ENCODE measurements around the gene WBP2NL.
A peak's percentile ranks its signal among the peaks of the same experiment; 100 is the strongest.
"Not testable (repeated sequence)": the region's sequence is repeated elsewhere in the genome, so short reads cannot be mapped to it uniquely, and the experiment has no call there.

Gene WBP2NL, protein sequence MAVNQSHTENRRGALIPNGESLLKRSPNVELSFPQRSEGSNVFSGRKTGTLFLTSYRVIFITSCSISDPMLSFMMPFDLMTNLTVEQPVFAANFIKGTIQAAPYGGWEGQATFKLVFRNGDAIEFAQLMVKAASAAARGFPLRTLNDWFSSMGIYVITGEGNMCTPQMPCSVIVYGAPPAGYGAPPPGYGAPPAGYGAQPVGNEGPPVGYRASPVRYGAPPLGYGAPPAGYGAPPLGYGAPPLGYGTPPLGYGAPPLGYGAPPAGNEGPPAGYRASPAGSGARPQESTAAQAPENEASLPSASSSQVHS

DNA sequence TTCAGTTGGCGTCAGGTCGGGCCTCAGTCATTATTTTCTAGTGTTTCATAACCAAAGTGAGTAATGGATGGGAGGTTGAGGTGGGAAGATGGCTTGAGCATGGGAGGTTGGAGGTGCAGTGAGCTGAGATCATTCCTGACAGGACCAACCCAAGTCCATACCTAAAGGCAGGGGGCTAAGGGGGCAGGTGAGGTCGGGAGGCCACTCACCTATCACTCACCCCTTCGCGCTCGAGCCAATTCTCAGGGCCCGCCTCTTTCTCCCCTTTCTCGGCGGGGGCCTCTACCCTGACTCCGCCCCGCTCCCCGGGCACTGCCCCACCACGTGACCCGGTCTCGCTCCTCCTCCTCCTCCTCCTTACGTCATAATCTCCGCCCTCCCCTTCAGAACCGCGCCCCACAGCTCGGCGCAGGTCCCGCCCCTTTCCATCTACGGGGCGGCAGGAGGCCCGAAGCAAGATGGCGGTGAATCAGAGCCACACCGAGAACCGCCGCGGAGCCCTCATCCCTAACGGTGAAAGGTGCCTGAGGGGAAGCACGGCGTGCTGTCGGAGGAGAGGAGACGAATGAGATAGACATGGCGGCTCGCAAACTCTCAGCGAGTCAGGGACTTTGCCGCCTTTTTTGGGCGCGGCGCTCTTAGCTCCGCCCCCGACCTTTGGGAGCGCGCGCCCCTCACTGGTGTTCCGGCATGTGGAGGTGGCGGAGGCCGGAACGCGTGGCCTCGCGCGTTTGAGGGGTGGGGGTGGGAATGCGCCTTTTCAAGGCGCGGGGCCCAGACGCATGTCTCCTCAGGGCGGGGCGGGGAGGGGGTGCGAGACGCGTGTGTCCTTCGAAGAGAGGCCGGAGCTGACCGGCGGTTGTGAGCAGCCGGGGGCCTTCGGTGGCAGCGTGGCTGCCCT lies at the start of gene WBP2NL:
Gene WBP2NL (plus strand): TSS at position 428 of the 901 bp plus-strand sequence. CDS start 31 bp downstream, at position 459.
- Histone ChIP-seq H3K4me3 (ENCODE audit: low read length) (peak within 1 kb of the TSS; percentile 12), H3K36me3 (ENCODE audit: control insufficient read depth, insufficient read depth, low read length) (no peaks in the 10 kb centered on the region), H3K27me3 (ENCODE audit: control insufficient read depth, insufficient read depth, low read length) (no peaks in the 10 kb centered on the region), H3K9me3 (ENCODE audit: control insufficient read depth, low read length) (no peaks in the 10 kb centered on the region), H3K9ac (ENCODE audit: low read length) (peak within 1 kb of the TSS; percentile 46), H3K4me1 (ENCODE audit: control insufficient read depth, insufficient read depth, low read length) (no peaks in the 10 kb centered on the region)

DNA sequence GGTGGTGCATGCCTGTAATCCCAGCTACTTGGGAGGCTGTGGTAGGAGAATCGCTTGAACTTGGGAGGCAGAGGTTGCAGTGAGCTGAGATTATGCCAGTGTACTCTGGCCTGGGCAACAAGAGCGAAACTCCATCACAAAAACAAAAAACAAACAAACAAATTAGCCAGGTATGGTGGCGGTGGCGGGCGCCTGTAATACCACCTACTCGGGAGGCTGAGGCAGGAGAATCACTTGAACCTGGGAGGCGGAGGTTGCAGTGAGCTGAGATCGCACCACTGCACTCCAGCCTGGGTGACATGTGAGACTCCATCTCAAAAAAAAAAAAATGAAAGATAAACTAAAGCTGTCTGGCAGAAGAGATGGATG lies 49.7 kb upstream of the WBP2NL start:
- H3K9ac ChIP-seq (ENCODE audit: low read length); H3K4me3 ChIP-seq (ENCODE audit: low read length); H3K36me3 ChIP-seq (ENCODE audit: control insufficient read depth, insufficient read depth, low read length); H3K9me3 ChIP-seq (ENCODE audit: control insufficient read depth, low read length); H3K27me3 ChIP-seq (ENCODE audit: control insufficient read depth, insufficient read depth, low read length): not testable (repeated sequence)
- H3K4me1 ChIP-seq (ENCODE audit: control insufficient read depth, insufficient read depth, low read length), result peaks cover 23% of the 10 kb centered on the region

DNA sequence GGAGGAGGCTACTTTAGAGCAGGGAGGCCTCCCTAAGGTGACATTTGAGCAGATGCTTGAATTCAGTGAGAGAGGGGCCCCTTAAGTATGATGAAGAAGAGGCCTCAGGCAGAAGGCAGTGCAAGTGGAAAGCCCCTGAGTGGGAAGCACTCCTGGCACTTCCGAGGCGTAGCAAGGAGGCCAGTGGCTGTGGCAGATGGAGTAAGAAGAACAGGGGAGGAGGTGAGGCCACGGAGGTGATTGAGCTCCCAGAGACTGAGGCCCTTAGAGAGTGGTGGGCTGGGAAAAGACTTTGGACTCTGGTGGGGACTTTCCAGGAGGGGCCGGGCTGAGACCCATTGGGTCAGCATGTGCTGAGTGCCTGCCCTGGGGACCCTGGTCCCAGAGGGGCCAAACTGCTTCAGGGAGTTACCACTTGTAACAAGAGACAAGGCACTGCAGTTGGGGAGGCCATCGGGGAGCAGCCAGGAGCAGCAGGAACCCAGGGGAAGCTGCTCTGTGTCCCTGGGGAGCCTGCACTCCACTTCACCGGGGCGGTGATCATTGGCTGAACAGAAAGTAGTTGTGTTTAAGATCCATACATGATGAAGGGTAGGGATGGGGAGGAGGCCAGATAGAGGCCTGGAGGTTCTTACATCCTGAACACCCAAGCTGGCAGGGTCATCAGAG lies 49.2 kb upstream of the WBP2NL start:
- Histone ChIP-seq H3K27me3 (ENCODE audit: control insufficient read depth, insufficient read depth, low read length) (no peaks in the 10 kb centered on the region), H3K4me1 (ENCODE audit: control insufficient read depth, insufficient read depth, low read length) (peaks cover 18% of the 10 kb centered on the region), H3K9me3 (ENCODE audit: control insufficient read depth, low read length) (no peaks in the 10 kb centered on the region), H3K36me3 (ENCODE audit: control insufficient read depth, insufficient read depth, low read length) (no peaks in the 10 kb centered on the region), H3K4me3 (ENCODE audit: low read length) (no peak overlapping the region), H3K9ac (ENCODE audit: low read length) (no peak overlapping the region)

DNA sequence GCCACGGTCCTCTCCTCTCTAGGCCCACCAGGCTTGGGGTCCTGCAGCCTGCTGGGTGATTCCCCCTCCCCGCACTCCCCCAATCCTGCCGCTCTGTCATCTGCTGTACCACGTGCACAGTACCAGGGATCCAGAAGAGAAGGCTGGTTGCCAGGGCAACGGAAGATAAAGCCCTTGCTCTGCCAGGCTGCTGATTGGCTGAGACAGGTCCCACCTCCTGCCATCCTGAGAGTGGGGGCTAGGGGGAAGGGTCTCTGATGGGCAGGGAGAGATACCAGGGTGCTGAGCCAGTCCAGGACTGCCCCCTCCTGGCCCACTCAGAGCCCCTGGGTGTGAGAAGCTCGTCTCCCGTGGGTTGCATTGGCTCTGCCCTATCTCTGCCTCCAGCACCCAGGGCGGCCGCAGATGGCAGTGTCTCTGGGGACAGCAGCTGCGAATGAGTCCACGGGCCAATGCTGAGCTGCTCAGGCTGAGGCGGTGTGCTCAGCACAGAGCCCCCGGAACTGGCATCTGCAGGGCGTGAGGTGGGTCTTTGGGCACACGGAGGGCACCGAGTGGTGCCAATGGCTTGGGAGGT lies 46.6 kb upstream of the WBP2NL start, which contains the start of gene SMIM45:
Gene SMIM45 (plus strand): TSS at position 253 of the 577 bp plus-strand sequence.
- Histone ChIP-seq H3K9ac (ENCODE audit: low read length) (no peak within 1 kb of the TSS), H3K4me3 (ENCODE audit: low read length) (no peak within 1 kb of the TSS), H3K27me3 (ENCODE audit: control insufficient read depth, insufficient read depth, low read length) (no peaks in the 10 kb centered on the region), H3K9me3 (ENCODE audit: control insufficient read depth, low read length) (no peaks in the 10 kb centered on the region), H3K36me3 (ENCODE audit: control insufficient read depth, insufficient read depth, low read length) (no peaks in the 10 kb centered on the region), H3K4me1 (ENCODE audit: control insufficient read depth, insufficient read depth, low read length) (peaks cover 7% of the 10 kb centered on the region)

DNA sequence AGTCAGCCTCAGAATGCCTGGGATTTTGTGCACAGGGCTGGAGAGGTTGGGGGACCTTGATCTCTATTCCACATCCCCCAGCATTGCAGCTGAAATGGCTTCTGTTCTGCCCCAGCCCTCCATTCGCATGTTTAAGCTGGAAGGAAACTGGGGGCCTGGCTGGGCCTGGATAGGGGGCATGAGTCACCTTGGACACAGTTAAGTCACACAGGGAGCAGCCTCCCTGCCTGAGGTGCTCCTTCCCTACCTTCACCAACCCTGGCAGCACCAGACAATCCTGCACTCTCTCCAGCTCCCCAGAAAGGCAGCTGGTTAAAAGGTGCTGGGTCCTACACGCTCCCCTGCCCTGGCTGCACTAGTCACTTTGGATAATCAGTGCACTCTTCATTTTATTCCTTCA lies 45.9 kb upstream of the WBP2NL start:
- H3K9me3 ChIP-seq (ENCODE audit: control insufficient read depth, low read length), result no peaks in the 10 kb centered on the region
- H3K4me1 ChIP-seq (ENCODE audit: control insufficient read depth, insufficient read depth, low read length), result no peaks in the 10 kb centered on the region
- no peak overlapping the region for H3K4me3 ChIP-seq (ENCODE audit: low read length)
- H3K9ac ChIP-seq (ENCODE audit: low read length), result no peak overlapping the region
- no peaks in the 10 kb centered on the region for H3K27me3 ChIP-seq (ENCODE audit: control insufficient read depth, insufficient read depth, low read length)
- no peaks in the 10 kb centered on the region for H3K36me3 ChIP-seq (ENCODE audit: control insufficient read depth, insufficient read depth, low read length)

DNA sequence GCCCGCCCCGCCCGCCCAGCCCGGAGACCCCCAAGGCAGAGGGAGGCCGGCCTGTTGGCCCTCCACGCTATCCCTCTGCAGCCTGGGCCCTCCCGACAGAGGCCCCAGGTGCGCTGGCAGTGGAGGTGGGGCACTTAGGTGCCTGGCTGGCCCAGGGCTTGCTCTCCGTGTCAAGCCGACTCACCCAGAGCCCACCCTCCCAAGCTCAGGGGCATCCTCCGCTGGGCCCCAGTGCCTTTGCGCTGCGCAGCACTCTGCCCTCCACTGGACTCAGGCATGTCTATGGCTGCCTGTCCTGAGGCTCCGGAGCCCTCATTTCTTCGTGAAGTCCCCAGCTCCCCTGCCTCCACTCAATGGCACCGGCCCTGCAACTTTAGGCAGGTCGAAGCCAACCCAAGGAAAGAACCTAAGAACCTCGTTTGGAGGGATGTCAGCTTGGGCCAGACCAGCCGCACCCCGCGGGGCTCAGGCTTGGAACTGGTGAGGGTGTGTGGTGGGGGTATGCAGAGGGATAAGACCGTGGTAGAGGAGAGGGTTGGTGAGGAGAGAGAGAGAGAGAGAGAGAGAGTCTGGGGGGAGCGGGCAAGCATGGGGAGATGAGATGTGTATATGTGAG lies 40.5 kb upstream of the WBP2NL start:
- no peaks in the 10 kb centered on the region for H3K4me1 ChIP-seq (ENCODE audit: control insufficient read depth, insufficient read depth, low read length)
- no peak overlapping the region for H3K9ac ChIP-seq (ENCODE audit: low read length)
- no peak overlapping the region for H3K4me3 ChIP-seq (ENCODE audit: low read length)
- H3K27me3 ChIP-seq (ENCODE audit: control insufficient read depth, insufficient read depth, low read length), result peaks cover 4% of the 10 kb centered on the region
- no peaks in the 10 kb centered on the region for H3K9me3 ChIP-seq (ENCODE audit: control insufficient read depth, low read length)
- H3K36me3 ChIP-seq (ENCODE audit: control insufficient read depth, insufficient read depth, low read length), result no peaks in the 10 kb centered on the region

DNA sequence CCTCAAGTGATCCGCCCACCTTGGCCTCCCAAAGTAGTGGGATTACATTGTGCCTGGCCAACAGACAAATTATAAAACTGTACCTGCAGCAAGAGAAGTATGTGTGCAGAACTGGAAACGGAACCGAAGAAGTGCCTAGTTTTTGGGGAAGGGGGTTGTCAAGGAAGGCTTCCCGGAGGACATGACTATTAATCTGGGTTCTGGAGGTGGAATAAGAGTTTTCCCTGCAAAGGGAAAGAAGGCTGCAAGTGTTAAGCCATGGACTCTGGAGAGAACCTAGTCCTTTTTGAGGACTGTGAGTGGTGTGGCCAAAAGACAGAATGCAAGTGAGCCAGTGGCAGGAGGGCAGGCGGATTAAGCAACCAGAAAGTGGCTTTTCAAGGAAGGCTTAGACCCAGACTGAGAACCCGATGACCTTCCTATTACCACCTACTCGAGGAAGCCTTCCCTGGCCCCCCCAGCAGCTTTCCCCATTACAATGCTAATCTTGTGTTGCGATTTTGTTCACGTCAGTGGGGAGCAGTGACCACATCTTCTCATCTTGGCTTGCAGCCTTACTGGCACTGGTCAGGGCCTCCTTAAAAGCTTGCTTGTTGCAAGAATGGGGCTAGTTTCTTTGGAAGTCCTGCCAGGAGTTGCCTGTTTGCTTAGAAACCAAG lies 35.0 kb upstream of the WBP2NL start:
- no peaks in the 10 kb centered on the region for H3K9me3 ChIP-seq (ENCODE audit: control insufficient read depth, low read length)
- H3K9ac ChIP-seq (ENCODE audit: low read length), result no peak overlapping the region
- no peak overlapping the region for H3K4me3 ChIP-seq (ENCODE audit: low read length)
- no peaks in the 10 kb centered on the region for H3K36me3 ChIP-seq (ENCODE audit: control insufficient read depth, insufficient read depth, low read length)
- H3K4me1 ChIP-seq (ENCODE audit: control insufficient read depth, insufficient read depth, low read length), result no peaks in the 10 kb centered on the region
- peaks cover 1% of the 10 kb centered on the region for H3K27me3 ChIP-seq (ENCODE audit: control insufficient read depth, insufficient read depth, low read length)

DNA sequence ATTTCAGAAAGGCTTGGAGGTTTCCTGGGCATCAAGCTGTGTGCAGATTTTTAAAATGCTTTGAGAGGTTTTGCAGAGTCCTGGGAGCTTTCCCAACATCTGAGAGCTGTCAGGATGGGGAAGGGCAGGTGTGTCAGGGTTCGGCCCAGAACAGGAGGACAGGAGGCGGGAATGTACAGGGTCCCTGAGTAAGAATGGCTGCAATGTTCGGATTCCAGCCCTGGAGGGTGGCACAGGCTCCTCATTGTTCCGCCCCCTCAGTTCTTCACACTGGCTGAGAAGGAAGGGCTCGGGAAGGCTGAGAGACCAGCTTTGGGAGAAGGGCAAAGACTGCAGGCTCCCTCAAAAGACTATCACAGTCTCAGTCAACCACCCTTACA lies 34.5 kb upstream of the WBP2NL start:
- Histone ChIP-seq H3K27me3 (ENCODE audit: control insufficient read depth, insufficient read depth, low read length) (peaks cover 4% of the 10 kb centered on the region), H3K9me3 (ENCODE audit: control insufficient read depth, low read length) (no peaks in the 10 kb centered on the region), H3K4me1 (ENCODE audit: control insufficient read depth, insufficient read depth, low read length) (no peaks in the 10 kb centered on the region), H3K36me3 (ENCODE audit: control insufficient read depth, insufficient read depth, low read length) (no peaks in the 10 kb centered on the region), H3K4me3 (ENCODE audit: low read length) (no peak overlapping the region), H3K9ac (ENCODE audit: low read length) (no peak overlapping the region)

DNA sequence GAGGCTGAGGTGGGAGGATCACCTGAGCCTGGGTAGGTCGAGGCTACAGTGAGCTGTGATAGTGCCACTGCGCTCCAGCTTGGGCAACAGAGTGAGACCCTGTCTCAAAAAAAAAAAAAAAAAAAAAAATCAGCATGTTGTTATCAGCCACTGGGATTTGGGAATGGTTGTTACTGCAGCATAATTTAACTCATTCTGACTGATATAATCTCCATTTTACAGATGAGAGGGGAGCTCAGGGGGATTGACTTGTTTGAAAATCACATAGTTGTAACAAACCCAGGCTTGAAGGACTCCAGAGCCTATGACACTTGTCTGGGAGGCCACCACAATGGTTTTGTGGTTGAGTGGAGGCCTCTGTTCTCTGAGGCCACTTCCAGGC lies 32.4 kb upstream of the WBP2NL start:
- H3K36me3 ChIP-seq (ENCODE audit: control insufficient read depth, insufficient read depth, low read length), result no peaks in the 10 kb centered on the region
- H3K27me3 ChIP-seq (ENCODE audit: control insufficient read depth, insufficient read depth, low read length), result peaks cover 10% of the 10 kb centered on the region
- H3K9me3 ChIP-seq (ENCODE audit: control insufficient read depth, low read length), result no peaks in the 10 kb centered on the region
- H3K9ac ChIP-seq (ENCODE audit: low read length), result no peak overlapping the region
- no peaks in the 10 kb centered on the region for H3K4me1 ChIP-seq (ENCODE audit: control insufficient read depth, insufficient read depth, low read length)
- H3K4me3 ChIP-seq (ENCODE audit: low read length), result no peak overlapping the region

DNA sequence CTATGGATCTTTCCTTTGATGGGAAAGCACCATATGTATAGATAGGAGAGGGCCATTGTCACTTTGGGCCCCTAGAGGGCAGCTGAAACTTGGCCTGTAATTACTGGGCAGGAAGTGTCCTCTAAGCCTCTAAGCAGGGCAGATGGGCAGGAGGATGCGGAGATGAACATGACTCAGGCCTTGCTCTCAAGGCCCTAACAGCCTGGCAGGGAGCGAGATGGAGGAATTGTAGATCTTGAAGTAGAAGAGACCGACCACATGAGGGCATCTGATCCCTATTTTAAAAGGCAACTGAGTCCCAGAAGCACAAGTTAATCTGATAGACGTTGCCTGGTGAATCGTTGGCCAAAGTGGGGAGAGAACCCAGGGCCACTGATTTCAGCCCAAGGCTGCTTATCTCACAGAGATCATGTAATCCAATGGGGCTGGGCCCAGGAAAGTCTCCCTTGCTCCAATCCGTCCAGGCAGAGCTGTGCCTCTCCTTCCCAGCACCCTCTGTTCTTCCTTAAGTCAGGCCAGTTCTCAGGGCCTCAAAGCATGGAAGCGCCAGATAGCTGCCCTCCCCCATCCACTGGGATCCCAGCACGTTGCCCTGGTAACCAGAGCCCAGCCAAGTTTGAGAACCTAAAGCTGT lies 31.9 kb upstream of the WBP2NL start:
- Histone ChIP-seq H3K27me3 (ENCODE audit: control insufficient read depth, insufficient read depth, low read length) (peaks cover 10% of the 10 kb centered on the region), H3K36me3 (ENCODE audit: control insufficient read depth, insufficient read depth, low read length) (no peaks in the 10 kb centered on the region), H3K9ac (ENCODE audit: low read length) (peak overlapping the region; percentile 23), H3K4me3 (ENCODE audit: low read length) (no peak overlapping the region), H3K4me1 (ENCODE audit: control insufficient read depth, insufficient read depth, low read length) (no peaks in the 10 kb centered on the region), H3K9me3 (ENCODE audit: control insufficient read depth, low read length) (no peaks in the 10 kb centered on the region)

DNA sequence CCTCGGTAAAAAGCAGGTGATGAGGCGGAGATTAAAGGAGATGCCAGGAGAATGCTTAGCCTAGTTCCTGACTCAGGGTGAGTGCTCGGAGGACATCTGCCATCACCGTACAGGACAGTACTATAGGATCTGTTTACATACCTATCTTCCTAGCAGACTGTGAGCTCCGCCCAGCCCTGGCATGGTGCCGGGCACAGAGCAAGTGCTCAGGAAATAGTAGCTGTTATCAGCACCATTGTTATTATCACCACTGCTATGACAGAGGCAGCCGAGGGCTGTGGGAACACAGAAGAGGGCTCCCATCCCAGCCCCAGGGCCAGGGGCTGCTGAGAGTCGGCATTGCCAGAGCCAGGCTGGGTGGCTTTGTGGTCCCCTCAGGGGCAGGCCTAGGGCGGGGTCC lies 30.0 kb upstream of the WBP2NL start:
- peaks cover 21% of the 10 kb centered on the region for H3K27me3 ChIP-seq (ENCODE audit: control insufficient read depth, insufficient read depth, low read length)
- no peaks in the 10 kb centered on the region for H3K4me1 ChIP-seq (ENCODE audit: control insufficient read depth, insufficient read depth, low read length)
- H3K9me3 ChIP-seq (ENCODE audit: control insufficient read depth, low read length), result no peaks in the 10 kb centered on the region
- H3K4me3 ChIP-seq (ENCODE audit: low read length), result no peak overlapping the region
- no peak overlapping the region for H3K9ac ChIP-seq (ENCODE audit: low read length)
- H3K36me3 ChIP-seq (ENCODE audit: control insufficient read depth, insufficient read depth, low read length), result no peaks in the 10 kb centered on the region
